CD4-positive, alpha-beta T cell treated with Interleukin-17A for 4 hours (primary cell): ENCODE results near the gene EPB41L3.

Source experiments
- DNase-seq: peaks from one replicate; pipeline ENCODE4 v3.0.0-alpha.2; 2020; ENCODE audit warnings: mixed read lengths

EPB41L3 gene

GRCh38 chr18:5449858-5450509 lies 93.8 kb downstream of the EPB41L3 start:
- no peak for DNase-seq

DNA sequence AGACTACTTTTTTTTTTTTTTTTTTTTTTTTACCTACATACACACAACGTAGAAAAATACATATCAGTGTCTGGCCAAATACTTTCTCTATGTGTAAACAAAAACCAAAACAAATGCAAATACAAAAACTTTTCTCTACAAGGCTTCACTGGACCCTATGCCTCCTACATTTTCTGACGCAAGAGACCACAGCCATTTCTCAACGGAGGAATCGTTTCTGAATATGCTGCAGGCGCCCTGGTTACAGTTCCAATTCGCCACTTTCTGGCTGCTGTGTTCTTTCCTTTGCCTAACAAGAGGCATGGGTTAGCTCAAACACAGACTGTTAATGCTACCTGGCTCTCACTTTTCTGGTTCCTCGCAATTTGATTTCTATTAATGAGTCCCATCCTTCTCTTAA lies 96.4 kb downstream of the EPB41L3 start:
- DNase-seq: no peak

DNA sequence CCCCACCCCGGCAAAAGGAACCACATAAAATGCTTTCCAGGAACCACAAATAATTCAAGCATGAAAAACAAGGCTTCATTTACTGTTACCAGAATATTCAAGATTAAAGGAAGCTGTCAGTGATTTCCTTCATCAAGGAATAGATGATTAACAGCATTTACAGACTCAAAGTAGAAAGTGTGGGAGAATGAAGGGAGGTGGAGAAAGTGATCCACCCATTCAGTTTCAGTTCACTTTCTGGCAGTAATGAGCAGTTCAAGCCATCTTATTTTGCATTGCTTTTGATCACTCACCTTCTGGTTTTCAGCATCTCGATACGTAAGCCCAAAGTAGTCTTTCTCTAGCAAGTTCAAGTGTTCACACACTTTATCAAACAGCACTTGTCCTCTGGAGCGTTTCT lies 99.0 kb downstream of the EPB41L3 start:
- DNase-seq: no peak

DNA sequence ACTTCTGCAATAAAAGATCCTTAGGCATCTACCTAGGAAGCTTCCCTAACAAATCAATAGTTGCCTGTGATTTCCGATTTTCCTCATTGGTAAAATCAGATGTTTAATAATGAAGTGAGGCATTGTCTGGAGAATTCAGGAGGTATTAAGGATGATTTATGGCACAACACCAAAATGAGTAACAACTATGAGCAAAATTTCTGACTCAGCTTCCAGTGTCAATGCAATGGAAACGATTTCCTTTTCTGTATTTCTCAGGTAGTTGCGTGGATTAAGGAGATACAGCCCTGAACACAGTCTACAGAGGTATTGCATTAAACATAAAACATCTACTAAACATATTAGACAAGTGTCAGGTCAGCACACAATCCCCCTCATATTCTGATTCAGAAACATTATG lies 99.5 kb downstream of the EPB41L3 start:
- DNase-seq: no peak

GRCh38 chr18:5439986-5440696 lies 103.7 kb downstream of the EPB41L3 start:
- no peak for DNase-seq

DNA sequence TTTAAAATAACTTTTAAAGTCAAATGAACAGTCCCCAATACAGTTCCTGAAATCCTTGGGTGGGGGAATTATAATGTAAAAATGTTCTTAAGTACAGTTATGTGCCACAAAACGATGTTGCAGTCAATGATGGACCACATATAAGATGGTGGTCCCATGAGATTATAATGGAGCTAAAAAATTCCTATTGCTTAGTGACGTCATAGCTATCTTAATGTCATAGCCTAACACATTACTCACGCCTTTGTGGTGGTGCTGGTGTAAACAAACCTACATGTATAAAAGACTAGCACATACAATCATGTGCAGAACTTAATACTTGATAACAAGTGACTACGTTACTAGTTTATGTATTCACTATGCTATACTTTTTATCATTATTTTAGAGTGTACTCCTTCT lies 109.4 kb downstream of the EPB41L3 start:
- DNase-seq: no peak

- no peak for DNase-seq
Observed at GRCh38 chr18:5431836-5432575, 111.8 kb downstream of the EPB41L3 start.

DNA sequence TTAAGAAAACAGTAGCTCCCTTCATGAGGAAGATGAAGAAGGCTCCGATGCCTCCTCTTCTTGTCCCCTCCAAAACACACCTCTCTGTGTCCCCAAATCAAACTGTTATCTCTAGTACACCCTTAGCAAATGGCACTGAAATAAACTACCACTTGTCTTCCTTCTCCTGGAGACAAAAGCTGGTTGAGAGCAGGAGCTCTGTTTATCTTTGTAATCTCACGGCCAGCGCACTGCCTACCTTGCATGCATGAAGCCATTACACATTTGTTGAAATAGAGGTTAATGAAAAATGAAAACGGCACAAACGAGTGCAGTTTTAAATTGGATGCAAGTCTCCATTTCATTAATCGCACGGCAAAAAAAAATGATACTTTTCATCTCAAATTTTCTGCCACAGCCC lies 113.7 kb downstream of the EPB41L3 start:
- no peak for DNase-seq

DNA sequence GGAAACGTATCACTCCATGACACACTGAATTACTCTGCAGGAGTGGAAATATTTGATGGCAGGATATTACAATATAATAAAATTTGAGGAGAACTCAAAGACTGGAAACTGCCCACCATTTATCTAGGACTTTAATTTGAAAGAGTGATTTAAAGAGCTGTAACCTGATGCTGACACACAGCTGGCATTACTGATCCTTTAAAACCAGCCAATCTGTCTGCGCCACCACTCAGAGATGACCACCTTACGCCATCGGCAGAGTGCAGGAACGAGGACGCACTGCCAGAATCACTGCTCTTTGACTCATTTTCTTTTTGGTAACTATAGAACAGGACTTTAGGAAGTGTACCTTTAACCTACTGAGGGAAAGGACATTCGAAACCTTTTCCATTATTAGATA lies 114.1 kb downstream of the EPB41L3 start:
- no peak for DNase-seq

GRCh38 chr18:5425721-5426120 lies 118.1 kb downstream of the EPB41L3 start:
- DNase-seq: no peak

GRCh38 chr18:5424903-5425664 lies 118.7 kb downstream of the EPB41L3 start:
- peak; percentile 19 for DNase-seq

GRCh38 chr18:5422626-5423025 lies 121.2 kb downstream of the EPB41L3 start:
- DNase-seq: no peak

DNA sequence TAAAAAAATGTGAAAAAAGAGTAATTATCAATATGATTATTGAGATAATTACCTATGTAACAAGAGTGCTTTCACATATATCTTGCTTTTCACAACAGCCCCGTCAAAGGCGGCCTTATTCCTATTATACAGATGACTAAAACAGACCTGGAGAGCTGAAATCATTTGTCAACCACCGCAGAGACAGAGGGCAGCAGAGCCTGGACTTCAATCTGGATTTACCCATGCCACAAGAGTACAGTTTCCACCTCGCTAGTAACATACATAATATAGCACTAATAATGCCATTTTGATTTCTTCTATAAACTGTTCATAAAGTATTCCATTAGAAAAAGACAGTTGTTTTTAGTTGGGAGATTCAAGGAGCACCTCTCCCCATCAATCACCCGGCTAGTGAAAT lies 121.8 kb downstream of the EPB41L3 start:
- no peak for DNase-seq

DNA sequence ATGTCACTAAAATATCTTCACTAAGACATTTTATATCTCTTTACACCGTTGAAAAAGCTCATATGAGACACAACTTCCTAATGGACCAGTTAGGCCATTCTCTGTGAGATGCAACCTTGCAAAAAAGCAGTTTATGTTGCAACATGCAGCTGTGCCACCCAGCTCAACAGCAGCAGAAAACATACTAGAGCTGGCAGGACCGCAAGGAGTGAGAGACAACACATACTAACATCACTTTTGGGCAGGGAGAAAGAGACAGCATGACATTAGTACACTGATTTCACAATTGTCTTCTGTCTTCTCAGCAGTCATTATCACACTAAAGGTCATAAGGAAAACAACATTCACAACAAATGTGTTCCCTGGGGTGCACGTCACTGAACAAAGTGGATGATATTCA lies 122.9 kb downstream of the EPB41L3 start:
- no peak for DNase-seq

DNA sequence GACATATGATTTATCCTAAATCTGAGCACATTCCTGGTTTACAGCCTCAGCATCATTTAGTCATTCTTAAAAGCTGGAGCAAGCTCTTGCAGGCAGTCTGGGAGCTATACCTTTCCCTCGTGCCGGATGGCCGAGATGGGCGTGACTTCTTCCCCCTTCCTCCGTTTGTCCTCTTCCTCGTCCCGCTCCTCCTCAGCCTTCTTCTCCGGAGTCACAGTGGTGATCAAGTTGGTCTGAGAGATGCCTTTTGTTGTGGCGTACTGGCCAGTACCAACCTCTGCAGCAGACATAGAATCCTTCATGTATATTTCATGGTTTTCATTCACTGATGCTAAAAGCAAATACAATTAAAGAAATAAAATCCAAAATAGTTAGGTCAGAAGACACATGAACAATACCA lies 124.2 kb downstream of the EPB41L3 start:
- no peak for DNase-seq

- DNase-seq: no peak
Observed at GRCh38 chr18:5419030-5419429, 124.8 kb downstream of the EPB41L3 start.

- no peak for DNase-seq
Observed at GRCh38 chr18:5417342-5417741, 126.5 kb downstream of the EPB41L3 start.

DNA sequence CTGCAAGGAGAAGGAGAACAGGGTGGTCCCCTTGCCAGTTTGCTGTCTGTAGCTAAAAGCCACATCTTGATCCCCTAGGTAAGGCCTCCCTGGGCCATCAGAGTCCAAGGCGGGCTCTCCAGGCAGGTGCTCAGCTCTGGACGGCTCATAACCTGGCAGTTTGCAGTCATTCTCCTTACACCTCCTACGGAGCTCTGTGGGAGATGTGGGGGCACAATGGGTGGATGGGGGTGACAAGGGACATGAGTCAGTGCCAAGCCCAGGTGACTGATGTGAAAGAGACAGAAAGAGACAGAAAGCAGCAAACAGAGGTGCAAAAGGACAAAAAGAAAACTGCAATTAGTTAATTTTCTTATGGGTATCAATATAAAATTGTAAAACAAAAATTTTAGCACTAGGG lies 127.7 kb downstream of the EPB41L3 start:
- no peak for DNase-seq

- DNase-seq: no peak
Observed at GRCh38 chr18:5415665-5416064, 128.1 kb downstream of the EPB41L3 start.

DNA sequence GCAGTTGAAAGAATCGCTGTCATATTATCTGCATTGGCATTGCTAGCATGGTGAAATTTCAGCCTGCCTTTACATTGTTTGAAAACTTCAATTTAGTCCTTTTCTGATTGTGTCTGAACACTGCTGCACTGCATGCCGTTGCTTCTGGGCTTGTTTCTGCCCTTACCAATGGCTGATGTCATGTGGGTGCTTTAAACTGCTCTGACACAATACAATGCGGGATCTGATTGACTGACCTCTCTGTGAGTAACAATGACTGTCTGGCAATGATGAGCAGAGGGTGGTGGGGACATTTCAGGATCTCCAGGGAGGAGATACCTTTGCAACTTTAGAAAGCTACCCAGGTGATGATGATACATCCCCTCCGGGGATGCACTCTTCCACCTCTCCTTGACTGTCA lies 128.8 kb downstream of the EPB41L3 start:
- DNase-seq: no peak

GRCh38 chr18:5414546-5414945 lies 129.3 kb downstream of the EPB41L3 start:
- no peak for DNase-seq

DNA sequence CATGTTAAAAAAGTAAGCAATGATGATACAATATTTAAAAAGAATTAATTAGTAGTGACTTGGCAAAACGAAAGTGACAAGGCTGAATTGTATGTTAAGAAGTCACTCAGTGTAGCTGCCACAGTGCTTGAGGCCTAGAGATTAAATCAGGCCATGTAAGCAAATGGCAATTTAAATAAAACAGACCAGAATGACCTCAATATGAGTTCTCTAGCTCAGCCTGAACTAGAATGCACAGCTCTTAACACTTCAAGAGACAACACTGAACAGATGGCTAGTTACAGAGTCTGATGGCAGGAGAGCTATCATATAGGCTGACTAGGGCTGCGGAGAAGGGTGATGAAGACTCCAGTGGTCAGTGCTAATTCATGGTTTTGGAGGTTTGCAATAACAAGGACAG lies 130.3 kb downstream of the EPB41L3 start:
- DNase-seq: no peak

- DNase-seq: no peak
Observed at GRCh38 chr18:5410582-5410981, 133.2 kb downstream of the EPB41L3 start.
